ENCODE measurements around the gene SDR42E2.

- TF ChIP-seq POLR2A (IDR thresholded peaks at IDR 0.05) = no peak
- TF ChIP-seq CTCF (IDR thresholded peaks at IDR 0.05) = no peak
Measured at GRCh38 chr16:22162656-22163009, 327 bp downstream of the SDR42E2 start.

All from vagina (tissue), 2 donors.